ENCODE measurements around the gene ADARB1.

DNA sequence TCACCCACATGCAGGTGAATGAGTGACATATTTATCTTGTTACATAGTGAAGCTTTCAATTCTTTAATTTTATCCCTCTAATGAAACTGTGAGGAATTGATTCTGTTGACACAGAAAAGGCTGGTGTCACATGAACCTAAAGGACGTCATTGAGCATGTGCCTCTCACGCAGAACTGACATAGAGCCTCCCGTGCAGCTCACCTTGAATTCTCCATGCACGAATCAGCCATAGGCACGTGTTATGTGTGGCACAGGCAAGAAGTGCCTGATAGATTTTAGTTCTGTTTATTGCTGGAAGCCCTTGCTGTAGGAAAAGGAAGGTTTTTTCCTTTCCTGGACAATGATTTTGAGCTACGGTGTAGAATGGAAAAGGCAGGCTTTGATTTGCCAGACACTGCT lies 11.3 kb downstream of the ADARB1 start:
- TF ChIP-seq CTCF (conservative IDR thresholded peaks at IDR 0.05) = no peak
- TF ChIP-seq ZFX (IDR thresholded peaks at IDR 0.05) = no peak

Measured in C4-2B (cell line).